HG03521 (cell line): ENCODE results near the gene NKD2.
"Not testable (repeated sequence)": the region's sequence is repeated elsewhere in the genome, so short reads cannot be mapped to it uniquely, and the experiment has no call there.

Source experiments
- ATAC-seq: cut with Tn5 transposase; IDR thresholded peaks from one replicate; pipeline ENCODE4 v1.9.1; 2021; ENCODE audit warnings: mild to moderate bottlenecking, moderate library complexity; ENCODE audit not compliant: unreplicated experiment

Gene NKD2, protein sequence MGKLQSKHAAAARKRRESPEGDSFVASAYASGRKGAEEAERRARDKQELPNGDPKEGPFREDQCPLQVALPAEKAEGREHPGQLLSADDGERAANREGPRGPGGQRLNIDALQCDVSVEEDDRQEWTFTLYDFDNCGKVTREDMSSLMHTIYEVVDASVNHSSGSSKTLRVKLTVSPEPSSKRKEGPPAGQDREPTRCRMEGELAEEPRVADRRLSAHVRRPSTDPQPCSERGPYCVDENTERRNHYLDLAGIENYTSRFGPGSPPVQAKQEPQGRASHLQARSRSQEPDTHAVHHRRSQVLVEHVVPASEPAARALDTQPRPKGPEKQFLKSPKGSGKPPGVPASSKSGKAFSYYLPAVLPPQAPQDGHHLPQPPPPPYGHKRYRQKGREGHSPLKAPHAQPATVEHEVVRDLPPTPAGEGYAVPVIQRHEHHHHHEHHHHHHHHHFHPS

DNA sequence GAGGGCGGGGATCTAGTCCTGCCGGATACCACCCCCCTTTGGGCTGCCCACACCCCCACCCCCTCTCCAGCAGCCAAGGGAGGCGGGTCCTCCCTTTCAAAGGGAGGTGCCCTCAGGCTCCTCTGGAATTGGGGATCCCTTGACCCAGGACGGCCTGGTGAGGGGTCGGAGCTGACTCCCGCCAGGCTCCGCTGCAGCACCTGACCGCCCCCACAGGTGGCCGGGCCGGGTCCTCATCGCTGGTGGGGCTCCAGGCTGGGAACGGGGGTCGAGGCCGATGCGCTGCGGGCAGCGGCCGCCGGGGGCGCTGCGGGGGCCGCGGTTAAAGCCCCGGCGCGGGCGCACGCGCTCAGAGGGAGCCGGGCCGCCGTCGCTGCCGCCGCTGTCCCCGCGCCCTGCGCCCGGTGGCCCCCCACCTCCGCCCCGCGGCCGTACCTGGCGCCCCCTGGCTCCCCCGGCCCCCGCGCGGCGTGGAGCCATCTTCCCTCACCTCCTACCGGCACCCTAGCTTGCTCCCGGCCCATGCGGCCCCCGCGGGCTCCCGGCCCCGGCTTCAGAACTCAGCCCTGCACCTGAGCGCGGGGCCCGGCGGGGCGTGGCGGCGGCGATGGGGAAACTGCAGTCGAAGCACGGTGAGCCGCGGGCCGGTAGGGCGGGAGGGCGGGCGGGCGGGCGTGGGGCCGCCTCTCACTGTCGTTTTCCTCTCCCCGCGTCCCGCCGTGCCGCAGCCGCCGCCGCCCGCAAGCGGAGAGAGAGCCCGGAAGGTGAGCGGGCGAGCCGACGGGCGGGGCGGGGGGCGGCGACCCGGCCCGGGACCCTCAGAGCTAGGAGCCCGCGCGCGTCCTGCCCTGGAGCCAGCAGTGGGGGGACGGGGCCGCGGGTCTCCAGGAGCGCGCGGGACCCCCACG is at the start of gene NKD2:
NKD2 (plus strand) TSS at position 352 of the 908 bp plus-strand sequence; CDS start at position 608, 256 bp downstream.
- ATAC-seq = no peak

DNA sequence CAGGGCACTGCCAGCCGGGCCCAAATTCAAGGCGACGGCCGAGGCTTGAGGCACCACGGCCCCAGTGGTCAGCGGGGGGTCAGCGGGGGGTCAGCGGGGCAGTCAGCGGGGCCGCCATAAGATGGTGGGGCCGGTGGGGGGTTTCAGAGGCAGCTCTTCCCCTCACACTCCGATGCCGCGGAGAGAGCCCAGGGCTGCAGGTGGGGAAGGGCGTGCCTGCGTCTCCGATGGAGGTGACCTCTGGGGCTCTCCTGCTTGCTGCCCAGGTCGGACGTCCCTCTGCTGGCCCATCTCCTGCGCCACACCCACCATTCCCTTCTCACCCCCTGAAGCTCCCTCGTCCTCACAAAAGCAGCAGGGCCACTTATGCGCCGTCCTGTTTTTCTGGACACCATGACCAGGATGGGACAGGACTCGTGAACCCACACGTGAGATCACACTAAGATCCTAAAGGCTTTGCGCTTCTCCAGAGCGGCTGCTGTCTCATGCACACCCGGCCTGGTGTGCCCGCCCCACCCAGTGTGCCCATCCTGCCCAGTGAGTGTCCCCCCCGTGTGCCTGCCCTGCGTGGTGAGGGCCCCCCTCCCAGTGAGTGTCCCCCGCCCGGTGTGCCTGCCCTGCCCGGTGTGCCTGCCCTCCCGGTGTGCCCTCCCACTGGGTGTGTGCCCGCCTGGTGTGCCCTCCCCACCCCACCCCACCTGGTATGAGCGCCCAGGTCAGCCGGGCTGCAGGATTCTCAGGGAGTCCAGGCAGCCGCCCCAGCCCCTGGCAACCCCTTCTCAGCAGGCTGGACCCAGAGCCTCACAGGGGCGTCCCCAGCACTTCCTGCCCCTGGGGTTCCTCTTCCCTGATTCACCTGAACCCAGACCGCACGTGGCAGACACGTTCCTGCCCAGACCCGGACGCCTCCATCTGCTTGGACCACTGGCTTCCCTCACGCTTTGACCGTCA is 48.7 kb upstream of the NKD2 start:
- no peak for ATAC-seq

DNA sequence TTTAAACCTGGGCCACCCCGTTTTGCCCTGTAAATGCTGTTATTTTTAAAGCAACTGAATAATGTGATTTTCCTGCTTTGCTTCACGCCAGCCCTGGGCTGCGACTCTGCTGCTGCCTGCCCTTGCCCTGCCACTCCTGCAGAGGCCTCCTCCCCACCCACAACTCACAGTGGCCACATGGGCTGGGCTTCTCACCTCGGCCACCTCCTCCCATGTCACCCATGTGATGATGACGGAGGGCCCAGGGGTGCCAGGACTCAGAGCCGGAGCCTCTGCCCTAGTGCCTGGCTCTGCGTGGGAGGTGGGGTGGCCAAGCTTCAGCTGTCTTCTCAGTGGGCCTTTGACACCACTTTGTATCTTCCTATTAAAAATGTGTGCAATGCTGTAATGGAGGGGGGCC is 48.1 kb upstream of the NKD2 start:
- no peak for ATAC-seq

DNA sequence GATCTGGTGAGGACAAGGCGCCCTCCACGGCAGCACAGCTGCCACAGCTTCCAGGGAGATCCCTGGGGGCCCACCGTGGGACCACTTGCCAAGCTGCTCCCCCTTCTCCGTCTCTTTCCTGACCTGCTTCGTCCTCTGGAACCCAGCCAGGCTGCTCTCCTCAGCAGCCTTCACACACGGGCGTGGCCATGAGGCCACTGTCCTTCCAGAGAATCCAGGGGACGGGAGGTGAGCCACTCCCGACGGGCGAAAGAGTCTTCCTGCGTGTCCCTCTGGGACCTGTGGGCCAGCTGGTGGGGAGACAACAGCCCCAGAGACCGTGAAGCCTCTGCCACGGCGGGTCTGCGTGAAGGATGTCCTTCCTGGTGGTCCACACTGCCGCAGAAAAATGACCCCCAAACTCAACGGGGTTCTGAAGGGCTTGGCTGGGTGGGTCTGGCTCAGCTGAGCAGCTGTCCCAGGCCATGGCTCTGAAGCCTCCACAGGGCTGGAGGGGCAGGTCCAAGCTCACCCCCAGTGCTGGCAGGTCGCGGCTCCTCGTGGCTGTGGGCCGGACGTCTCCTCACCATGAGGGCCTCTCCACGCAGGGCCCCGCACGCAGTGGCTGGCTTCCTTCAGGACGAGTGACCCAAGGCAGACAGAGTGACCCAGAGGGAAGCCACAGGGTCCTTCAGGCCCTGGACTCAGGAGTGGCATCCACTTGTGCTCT is 47.4 kb upstream of the NKD2 start:
- no peak for ATAC-seq

DNA sequence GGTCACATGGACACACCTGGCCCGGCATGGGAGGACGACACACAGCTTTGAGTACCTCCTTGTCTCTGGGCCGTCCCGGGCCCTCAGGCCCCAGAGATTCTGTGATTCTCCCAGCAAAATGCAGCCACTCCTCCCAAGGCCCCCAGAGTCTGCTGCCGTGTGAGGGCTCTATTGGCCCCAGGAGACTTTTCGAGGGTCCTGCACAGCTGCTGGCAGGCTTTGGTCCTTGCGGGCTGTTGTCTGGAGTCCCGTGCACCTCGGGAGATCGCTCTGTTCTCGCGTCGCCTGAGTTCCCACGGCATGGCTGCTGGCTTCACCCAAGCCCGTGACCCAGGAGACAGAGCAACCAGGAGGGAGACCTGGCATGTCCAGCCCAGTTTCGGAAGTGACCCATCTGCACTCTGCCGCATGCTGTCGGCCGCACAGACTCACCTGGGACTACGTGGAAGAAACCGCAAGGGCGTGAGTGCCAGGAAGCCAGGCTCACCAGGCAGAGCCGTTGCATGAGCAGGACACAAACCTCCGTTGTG is 46.8 kb upstream of the NKD2 start:
- no peak for ATAC-seq

DNA sequence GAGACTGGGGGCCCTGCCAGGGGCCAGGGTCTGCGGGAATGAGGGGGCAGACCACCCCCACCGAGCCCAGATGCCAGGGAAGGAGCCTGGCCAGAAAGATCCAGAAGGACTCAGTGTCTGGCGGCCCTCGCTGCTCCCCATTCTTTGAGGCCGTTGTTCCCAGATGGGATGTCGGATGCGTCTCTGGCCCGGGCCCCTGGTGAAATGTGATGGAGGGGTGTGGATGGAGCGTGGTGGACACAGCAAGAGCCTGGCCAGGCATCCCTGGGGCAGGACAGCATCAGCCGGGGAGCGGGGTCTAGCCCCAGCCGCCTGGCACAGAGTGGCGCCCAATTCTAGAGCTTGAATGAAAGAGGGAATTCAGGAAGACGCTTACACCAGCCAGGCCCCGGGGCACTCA is 46.2 kb upstream of the NKD2 start:
- ATAC-seq = no peak

DNA sequence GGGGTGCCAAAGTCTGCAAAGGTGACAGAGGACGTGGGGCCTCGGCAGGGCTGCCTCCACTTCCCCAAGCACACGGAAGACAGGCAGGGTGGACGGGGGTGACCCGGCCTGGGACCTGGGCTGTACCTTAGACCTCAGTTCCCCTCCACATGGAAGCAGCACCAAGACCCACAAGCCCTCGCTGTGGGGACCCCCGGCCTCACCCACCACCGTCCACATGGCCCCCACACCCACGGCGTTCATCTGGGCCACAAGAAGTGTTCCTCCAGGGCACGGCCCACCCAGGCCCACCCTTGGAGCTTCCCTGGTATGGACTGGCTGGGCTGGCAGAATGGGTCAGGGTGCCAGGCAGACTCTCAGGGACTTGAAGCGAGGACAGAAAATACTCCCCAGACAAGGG is 45.8 kb upstream of the NKD2 start:
- ATAC-seq = no peak

DNA sequence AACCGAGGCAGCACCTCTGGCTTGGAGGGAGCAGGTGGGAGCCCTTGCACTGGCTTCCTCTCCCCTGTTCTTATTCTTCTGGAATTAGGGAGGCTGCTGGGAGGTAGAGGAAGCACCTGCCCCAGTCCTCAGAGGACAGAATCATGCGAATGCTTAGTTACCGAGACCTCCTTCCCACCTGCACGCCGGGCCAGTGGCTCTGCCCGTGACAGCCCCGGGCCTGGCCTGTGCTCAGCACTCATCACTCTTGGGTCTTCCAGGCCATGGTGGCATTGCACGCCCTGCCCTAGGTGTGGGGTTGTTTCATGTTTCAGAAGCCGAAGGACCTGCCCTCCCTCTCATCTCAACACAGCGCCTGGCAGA is 45.3 kb upstream of the NKD2 start:
- ATAC-seq = no peak

DNA sequence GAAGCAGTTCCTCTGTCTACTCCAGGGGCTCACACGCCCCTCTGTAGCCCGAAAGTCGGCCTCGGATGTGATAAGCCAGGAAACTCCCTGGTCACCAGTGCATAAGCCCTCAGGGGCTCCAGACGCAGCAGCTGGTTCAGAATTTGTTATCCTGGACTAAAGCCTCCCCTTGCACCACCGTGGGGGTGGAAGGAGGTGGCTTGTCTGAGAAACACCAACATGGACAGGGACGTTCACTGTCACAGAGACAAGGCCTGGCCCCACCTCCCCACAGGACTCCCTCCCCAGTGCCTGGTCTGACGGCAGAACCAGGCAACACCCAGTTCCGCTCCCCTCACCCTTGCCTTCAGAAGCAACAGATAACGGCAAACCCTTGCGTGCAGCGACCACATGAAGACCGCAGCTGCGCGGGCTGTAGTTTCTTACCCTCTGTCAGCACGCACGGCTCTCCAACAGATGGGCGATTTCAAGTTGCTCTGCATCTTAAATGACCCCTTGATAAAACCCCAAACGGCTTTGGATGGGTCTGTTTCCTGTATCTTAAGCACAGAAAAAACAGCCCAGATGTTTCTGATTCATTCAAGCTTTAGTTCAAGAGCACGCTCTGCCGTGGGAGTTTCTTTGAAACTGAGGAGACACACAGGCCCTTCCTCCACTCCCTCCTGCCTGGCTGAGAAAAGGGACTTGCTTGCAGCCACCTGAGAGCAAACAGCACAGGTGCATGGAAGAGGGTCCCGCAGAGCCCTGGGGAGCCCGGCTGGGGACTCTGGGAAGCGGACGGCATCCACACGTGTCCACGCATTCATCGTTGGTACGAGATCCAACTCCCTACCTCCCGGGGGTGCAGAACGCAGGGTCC is 44.7 kb upstream of the NKD2 start:
- ATAC-seq = no peak

DNA sequence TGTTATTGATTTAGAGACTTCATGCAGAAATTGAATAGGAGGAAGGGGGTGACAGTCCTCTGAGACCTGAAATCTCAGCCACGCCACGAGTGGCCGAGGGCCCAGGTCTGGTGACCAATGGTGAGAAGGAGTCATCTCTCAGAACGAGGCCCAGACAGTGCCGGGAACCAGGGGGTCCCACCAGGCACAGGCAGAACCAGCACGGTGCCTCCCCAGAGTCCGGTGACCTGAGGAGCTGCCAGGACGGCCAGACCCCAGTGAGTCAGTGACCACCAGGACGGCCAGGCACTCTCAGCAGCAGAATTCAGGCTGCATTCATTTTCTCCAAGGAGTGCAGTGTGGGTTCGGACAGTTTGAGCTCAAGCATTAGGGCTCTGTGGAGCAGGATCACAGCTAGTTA is 43.8 kb upstream of the NKD2 start:
- ATAC-seq = no peak

DNA sequence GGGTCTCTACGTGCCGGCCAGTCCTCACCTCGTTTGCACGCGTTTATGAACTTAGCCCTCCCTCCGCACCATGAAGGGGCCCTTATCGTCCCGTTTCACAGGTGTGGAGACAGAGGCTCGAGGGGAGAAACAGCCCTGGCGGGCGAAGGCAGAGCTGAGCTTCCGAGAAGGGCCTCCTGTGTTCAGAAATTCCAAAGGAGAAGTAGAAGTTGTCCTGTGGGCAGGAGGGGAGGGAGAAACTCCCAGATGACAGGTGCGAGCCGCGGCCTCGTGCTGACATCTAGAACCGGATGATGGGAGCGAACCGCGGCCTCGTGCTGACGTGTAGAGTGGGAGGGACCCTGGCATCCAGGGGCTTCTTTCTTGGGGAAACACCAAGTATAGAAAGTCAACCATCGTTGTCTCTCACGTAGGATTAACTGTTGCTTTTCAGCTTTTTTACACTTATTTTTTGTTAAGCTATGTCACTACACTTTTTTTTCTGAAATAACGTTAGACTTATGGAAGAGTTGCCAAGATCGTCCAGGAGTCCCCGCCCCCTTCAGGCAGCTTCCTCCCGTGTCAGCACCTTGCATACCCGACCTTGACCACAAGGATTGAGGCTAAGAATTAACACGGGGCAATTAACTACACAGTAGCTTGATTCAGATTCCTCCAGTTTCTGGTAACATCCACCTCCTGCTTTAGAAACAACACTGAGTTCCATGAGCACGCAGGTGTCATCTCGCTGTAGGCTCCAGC is 42.8 kb upstream of the NKD2 start:
- ATAC-seq = no peak

DNA sequence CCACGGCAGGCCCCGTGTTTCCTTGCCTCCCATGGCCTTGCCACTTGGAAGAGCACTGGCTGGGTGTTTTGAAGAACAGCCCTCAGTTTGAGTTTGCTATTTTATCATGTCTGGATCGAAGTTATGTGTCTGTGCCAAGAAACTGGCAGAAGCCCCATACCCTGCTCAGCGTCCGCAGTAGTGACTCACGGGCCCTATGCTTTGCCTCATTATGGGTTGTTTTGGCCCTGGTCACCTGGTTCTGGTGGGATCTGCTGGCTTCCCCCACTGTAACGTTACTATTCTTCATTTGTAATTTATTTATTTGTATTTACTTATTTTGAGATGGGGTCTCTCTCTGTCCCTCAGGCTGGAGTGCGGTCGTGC is 42.3 kb upstream of the NKD2 start:
- ATAC-seq = no peak

DNA sequence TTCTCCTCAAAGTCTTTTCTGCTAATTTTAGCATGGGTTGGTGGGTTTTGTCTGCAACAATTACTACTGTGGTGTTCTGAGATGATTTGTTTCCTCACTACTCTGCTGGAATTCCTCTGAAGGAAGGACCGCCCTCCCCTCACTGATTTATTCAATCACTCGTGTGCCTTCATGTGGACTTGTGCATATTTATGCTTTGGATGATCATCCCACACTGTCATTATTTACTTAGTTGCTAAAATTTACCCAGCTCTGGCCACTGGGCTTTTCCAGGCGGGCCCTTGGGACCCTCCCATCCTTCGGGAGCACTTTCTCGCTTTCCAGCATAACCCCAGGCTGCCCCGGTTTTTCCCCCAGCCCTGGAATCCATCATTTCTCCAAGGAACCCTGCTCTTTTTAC is 41.7 kb upstream of the NKD2 start:
- no peak for ATAC-seq

DNA sequence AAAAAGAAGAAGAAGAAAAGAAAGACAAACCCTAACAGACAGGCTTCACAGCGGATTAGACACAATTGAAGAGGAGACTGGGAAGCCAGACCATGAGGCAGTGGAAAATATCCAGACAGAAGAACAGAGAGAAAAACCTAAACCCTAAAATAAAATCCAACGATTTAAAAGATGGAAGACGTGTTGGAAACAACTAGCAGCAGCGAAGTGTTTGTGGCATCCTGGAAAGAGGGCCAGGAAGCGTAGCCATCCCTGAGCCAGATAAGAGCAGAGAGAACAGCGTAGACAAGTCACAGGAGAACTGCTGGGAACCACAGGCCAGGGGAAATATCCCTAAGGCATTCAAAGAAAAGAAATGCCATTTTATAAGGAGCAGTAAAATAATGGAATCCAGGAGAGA is 39.7 kb upstream of the NKD2 start:
- no peak for ATAC-seq

DNA sequence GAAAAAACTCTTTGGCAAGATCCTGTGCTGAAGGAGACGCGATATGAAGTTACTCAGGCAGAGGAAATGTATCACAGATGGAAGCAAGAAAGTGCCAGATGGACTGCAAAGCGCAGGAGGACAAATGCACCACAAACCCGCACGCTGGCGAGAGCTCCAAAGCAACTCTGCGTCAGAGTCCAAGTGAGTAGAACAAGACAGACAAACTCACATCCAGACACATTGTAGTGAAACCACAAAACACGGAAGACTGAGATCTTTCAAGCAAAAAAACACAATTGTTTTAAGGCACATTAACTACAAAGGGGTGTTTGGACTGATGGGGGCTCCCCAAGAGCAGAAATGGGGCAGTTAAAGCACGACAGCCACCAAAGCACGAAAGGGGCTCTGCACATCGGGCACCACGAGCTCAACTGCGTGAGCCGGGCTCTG is 39.2 kb upstream of the NKD2 start:
- no peak for ATAC-seq

DNA sequence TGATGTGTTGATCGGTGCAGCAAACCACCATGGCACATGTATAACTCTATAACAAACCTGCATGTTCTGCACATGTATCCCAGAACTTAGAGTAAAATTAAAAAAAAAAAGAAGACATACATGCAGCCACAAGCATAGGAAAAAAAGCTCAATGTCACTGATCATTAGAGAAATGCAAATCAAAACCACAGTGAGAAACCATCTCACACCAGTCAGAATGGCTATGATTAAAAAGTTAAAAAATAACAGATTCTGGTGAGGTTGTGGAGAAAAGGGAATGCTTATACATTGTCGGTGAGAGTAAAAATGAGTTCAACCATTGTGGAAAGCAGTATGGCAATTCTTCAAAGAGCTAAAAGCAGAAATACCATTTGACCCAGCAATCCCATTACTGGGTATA is 36.0 kb upstream of the NKD2 start:
- not testable (repeated sequence) for ATAC-seq

DNA sequence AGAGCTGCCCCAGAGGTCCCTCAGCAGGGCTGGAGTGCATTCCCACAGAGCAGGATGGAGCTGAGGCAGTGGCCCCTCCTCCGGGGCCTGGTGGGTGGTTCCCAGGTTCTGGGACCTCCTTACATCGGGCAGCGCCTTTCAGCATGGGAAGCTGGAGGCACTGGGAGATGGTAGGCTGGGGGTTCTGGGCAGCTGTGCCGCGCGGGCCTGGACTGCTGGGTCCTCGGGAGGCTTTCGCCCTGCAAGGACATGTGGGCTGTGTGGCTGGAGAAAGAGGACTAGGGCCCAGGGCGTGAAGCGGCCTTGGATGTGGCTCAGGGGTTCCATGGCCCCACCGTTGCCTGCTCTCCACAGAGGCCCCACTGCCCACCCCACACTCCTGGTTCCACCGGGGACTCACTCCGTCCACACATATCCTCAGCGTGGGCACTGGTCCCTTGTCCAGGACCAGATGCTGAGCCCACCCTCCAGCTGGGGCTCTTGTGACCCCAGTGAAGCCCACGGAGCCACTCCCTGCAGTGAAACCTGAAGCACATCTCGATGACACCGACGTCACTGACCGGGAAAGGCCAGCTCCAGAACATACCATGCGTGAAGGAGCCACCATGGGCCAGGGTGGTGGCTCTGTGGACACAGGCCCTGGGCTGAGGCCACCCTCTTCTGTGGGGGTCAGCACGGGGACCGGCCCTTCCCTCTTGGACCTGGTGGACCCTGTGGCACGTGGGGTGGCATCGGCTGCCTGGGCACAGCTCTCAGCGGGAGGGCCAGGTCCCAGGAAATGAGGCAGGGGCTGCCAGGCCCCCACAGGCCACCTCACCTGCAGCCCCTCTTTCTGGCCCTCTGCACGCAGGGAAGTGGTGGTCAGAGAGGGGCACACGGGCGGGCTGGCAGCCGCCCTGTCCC is 31.5 kb upstream of the NKD2 start:
- no peak for ATAC-seq
